Measurements from ENCODE around the gene RELT.

DNA sequence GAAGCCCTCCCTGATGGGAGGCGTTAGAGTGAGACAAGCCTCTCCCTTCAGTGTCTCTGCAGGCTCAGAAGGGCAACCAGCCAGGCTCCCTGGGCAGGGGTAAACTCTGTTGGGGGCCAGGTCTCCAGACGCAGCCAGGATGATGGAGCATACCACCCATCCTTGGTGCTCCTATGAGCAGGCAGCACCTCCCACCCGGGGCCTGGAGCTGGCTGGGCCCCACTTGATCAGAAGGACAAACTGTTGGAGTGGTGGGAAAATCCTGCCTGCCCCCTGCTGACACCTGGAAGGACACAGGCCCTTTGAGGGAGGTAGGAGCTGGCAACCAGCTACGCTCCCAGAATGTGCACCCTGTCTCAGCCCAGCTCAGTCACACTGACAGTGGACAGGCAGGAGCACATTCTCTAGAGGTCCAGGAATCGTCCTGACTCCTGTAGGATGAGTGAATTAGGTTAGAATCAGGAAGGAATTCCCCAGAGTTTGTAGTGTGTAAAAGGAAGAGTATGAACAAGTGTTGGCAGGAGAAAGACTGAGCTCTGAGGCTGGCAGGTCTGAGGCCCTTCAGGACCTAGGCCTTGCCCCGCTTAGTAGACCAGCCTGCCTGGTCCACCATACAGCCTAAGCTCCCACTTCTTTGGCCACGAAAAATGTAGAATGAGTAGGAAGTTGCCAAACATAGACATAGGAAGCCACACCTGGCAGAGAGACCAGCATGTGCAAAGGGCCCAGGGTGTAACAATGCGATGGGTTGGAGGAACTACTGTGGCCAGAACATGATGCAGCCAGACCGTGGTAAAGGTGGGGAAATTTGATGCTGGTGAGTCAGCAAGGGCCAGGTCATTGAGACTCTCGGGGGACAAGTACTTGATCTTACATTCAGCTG, 49.0 kb upstream of the RELT start:
- TF ChIP-seq CTCF (IDR thresholded peaks at IDR 0.05 in 2 of 3, conservative IDR thresholded peaks at IDR 0.05 in 1 of 3; ENCODE audit: borderline replicate concordance in 1 of 3, insufficient read depth in 1 of 3, low read depth in 2 of 3, low read length in 2 of 3) (no peak), ZFX (IDR thresholded peaks at IDR 0.05) (no peak), SIN3A (IDR thresholded peaks at IDR 0.05; ENCODE audit: low read depth) (no peak), SRF (IDR thresholded peaks at IDR 0.05; ENCODE audit: low read depth) (no peak), JUND (IDR thresholded peaks at IDR 0.05) (no peak)
- TF ChIP-seq, protein P1, sequence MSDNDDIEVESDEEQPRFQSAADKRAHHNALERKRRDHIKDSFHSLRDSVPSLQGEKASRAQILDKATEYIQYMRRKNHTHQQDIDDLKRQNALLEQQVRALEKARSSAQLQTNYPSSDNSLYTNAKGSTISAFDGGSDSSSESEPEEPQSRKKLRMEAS (IDR thresholded peaks at IDR 0.05): no peak
